ENCODE data around the gene B2M.
"Not testable (repeated sequence)": the region's sequence is repeated elsewhere in the genome, so short reads cannot be mapped to it uniquely, and the experiment has no call there.

B2M gene

GRCh38 chr15:44716983-44717602 is 5.8 kb downstream of the B2M start:
- Histone ChIP-seq H3K9ac (ENCODE audit: low read depth, low read length) (no peak overlapping the region), H3K27ac (ENCODE audit: low read depth, low read length) (no peak overlapping the region), H3K4me1 (ENCODE audit: insufficient read depth, low read length) (no peaks in the 10 kb centered on the region), H3K9me3 (ENCODE audit: insufficient read depth, low read depth, low read length) (no peaks in the 10 kb centered on the region), H3K27me3 (ENCODE audit: insufficient read depth, low read length) (peaks cover 9% of the 10 kb centered on the region), H3K36me3 (ENCODE audit: insufficient read depth, low read length) (peaks cover 31% of the 10 kb centered on the region), H3K4me3 (ENCODE audit: low read length) (no peak overlapping the region)
- WGBS, result 100% methylated on average over 2 of the region's 2 CpGs

DNA sequence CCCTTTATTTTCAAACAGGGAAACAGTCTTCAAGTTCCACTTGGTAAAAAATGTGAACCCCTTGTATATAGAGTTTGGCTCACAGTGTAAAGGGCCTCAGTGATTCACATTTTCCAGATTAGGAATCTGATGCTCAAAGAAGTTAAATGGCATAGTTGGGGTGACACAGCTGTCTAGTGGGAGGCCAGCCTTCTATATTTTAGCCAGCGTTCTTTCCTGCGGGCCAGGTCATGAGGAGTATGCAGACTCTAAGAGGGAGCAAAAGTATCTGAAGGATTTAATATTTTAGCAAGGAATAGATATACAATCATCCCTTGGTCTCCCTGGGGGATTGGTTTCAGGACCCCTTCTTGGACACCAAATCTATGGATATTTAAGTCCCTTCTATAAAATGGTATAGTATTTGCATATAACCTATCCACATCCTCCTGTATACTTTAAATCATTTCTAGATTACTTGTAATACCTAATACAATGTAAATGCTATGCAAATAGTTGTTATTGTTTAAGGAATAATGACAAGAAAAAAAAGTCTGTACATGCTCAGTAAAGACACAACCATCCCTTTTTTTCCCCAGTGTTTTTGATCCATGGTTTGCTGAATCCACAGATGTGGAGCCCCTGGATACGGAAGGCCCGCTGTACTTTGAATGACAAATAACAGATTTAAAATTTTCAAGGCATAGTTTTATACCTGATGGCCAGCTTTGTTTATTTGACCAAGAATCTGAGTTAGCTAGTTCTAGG is 7.0 kb downstream of the B2M start:
- Histone ChIP-seq H3K27ac (ENCODE audit: low read depth, low read length) (no peak overlapping the region), H3K9me3 (ENCODE audit: insufficient read depth, low read depth, low read length) (no peaks in the 10 kb centered on the region), H3K4me3 (ENCODE audit: low read length) (no peak overlapping the region), H3K9ac (ENCODE audit: low read depth, low read length) (no peak overlapping the region), H3K4me1 (ENCODE audit: insufficient read depth, low read length) (no peaks in the 10 kb centered on the region), H3K36me3 (ENCODE audit: insufficient read depth, low read length) (peaks cover 31% of the 10 kb centered on the region), H3K27me3 (ENCODE audit: insufficient read depth, low read length) (no peaks in the 10 kb centered on the region)
- 73% methylated on average over 4 of the region's 4 CpGs for WGBS

DNA sequence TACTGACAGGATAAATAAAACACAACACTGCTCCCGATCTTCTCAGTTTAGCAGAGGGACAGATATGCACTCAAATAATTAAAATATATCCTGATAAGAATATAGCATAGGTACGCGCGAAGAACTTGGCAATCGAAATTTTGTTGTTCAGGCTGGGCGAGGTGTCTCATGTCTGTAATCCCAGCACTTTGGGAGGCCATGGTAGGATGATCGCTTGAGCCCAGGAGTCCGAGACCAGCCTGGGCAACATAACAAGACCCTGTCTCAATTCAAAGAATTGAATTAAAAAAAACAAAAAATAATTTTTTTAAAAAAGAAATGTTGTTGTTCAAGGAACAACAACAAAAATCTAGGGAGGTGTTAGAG is 7.6 kb downstream of the B2M start:
- no peak overlapping the region for H3K4me3 ChIP-seq (ENCODE audit: low read length)
- no peaks in the 10 kb centered on the region for H3K27me3 ChIP-seq (ENCODE audit: insufficient read depth, low read length)
- no peak overlapping the region for H3K27ac ChIP-seq (ENCODE audit: low read depth, low read length)
- H3K36me3 ChIP-seq (ENCODE audit: insufficient read depth, low read length), result peaks cover 31% of the 10 kb centered on the region
- H3K4me1 ChIP-seq (ENCODE audit: insufficient read depth, low read length), result no peaks in the 10 kb centered on the region
- H3K9ac ChIP-seq (ENCODE audit: low read depth, low read length), result no peak overlapping the region
- WGBS, result 99% methylated on average over 7 of the region's 8 CpGs
- no peaks in the 10 kb centered on the region for H3K9me3 ChIP-seq (ENCODE audit: insufficient read depth, low read depth, low read length)

DNA sequence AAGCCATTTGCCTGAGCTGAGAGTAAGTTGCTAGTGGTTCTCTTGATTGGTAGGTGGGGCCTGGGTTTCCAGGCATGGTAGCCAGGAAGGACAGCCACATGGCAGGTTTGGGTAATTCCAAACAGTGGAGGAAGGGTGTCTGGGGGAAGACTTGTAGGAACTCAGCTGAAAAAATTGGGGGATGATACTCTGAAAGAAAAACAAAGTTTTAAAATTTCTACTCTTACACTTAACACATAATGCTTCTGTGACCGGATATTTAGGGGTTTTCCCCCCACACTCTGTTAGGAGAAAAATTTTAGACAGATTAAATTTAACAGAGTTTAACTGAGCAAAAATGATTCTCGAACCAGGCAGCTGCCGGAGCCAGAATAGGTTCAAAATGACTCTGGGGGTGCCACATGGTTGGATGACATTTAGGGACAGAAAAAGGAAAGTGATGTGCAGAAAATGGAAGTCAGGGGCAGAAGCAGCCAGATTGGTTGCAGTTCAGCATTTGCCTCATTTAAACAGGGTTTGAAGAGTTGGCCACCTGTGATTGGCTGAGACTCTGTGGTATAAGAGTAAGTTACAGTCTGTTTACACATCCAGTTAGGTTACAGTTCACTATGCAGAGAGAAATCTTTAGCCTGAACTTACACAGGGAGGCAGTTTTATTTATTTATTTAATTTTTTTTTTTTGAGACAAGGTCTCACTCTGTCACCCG is 8.1 kb downstream of the B2M start:
- Histone ChIP-seq H3K27me3 (ENCODE audit: insufficient read depth, low read length) (no peaks in the 10 kb centered on the region), H3K9ac (ENCODE audit: low read depth, low read length) (no peak overlapping the region), H3K9me3 (ENCODE audit: insufficient read depth, low read depth, low read length) (no peaks in the 10 kb centered on the region), H3K27ac (ENCODE audit: low read depth, low read length) (no peak overlapping the region), H3K36me3 (ENCODE audit: insufficient read depth, low read length) (peaks cover 31% of the 10 kb centered on the region), H3K4me3 (ENCODE audit: low read length) (no peak overlapping the region), H3K4me1 (ENCODE audit: insufficient read depth, low read length) (no peaks in the 10 kb centered on the region)
- WGBS, result 96% methylated on average over 3 of the region's 4 CpGs

DNA sequence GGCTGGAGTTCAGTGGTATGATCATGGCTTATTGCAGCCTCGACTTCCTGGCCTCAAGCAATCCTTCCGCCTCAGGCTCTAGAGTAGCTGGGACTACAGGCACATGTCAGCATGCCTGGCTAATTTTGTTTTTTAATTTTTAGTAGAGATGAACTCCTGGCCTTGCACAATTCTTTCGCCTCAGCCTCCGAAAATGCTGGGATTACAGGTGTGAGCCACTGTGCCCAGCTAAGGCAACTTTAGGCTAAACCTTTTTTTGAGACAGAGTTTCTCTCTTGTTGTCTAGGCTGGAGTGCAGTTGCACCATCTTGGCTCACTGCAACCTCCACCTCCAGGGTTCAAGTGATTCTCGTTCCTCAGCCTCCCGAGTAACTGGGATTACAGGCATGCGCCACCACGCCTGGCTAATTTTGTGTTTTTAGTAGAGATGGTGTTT is 8.7 kb downstream of the B2M start:
- H3K27ac ChIP-seq (ENCODE audit: low read depth, low read length); H3K9ac ChIP-seq (ENCODE audit: low read depth, low read length); H3K4me1 ChIP-seq (ENCODE audit: insufficient read depth, low read length); H3K4me3 ChIP-seq (ENCODE audit: low read length); H3K9me3 ChIP-seq (ENCODE audit: insufficient read depth, low read depth, low read length); H3K27me3 ChIP-seq (ENCODE audit: insufficient read depth, low read length): not testable (repeated sequence)
- H3K36me3 ChIP-seq (ENCODE audit: insufficient read depth, low read length), result peaks cover 31% of the 10 kb centered on the region
- 95% methylated on average over 8 of the region's 8 CpGs for WGBS

- Histone ChIP-seq H3K27me3 (ENCODE audit: insufficient read depth, low read length) (no peaks in the 10 kb centered on the region), H3K4me3 (ENCODE audit: low read length) (no peak overlapping the region), H3K27ac (ENCODE audit: low read depth, low read length) (no peak overlapping the region), H3K36me3 (ENCODE audit: insufficient read depth, low read length) (peaks cover 27% of the 10 kb centered on the region), H3K9ac (ENCODE audit: low read depth, low read length) (no peak overlapping the region), H3K9me3 (ENCODE audit: insufficient read depth, low read depth, low read length) (no peaks in the 10 kb centered on the region), H3K4me1 (ENCODE audit: insufficient read depth, low read length) (no peaks in the 10 kb centered on the region)
- 95% methylated on average over 2 of the region's 4 CpGs for WGBS
Measured at GRCh38 chr15:44720460-44721176, 9.3 kb downstream of the B2M start.

GRCh38 chr15:44722011-44722410 is 10.7 kb downstream of the B2M start:
- no peak overlapping the region for H3K27ac ChIP-seq (ENCODE audit: low read depth, low read length)
- no peak overlapping the region for H3K9ac ChIP-seq (ENCODE audit: low read depth, low read length)
- no peaks in the 10 kb centered on the region for H3K27me3 ChIP-seq (ENCODE audit: insufficient read depth, low read length)
- no peak overlapping the region for H3K4me3 ChIP-seq (ENCODE audit: low read length)
- peaks cover 11% of the 10 kb centered on the region for H3K4me1 ChIP-seq (ENCODE audit: insufficient read depth, low read length)
- WGBS, result 95% methylated on average over 2 of the region's 2 CpGs
- no peaks in the 10 kb centered on the region for H3K9me3 ChIP-seq (ENCODE audit: insufficient read depth, low read depth, low read length)
- H3K36me3 ChIP-seq (ENCODE audit: insufficient read depth, low read length), result peaks cover 14% of the 10 kb centered on the region

DNA sequence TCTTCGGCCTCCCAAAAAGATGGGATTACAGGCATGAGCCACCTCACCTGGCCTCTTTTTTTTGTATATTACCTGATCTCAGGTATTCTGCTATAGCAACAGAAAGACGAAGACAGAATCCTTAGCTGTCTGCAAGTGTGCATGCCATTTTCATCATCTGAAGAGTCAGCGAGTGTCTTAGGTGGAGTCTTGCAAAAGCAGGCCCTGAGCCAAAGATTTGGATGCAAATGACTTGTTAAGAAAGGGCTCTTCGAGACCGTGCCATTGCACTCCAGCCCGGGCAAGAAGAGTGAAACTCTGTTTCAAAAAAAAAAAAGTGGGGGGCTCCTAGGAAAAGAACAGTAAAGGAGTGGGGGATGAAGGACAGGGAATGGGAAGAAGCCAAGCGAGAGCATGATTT is 14.8 kb downstream of the B2M start:
- Histone ChIP-seq H3K4me3 (ENCODE audit: low read length) (no peak overlapping the region), H3K36me3 (ENCODE audit: insufficient read depth, low read length) (no peaks in the 10 kb centered on the region), H3K9me3 (ENCODE audit: insufficient read depth, low read depth, low read length) (no peaks in the 10 kb centered on the region), H3K27me3 (ENCODE audit: insufficient read depth, low read length) (peaks cover 13% of the 10 kb centered on the region; the same call in 1 of the 2 replicates), H3K27ac (ENCODE audit: low read depth, low read length) (peak overlapping the region; percentile 1; the same call in 1 of the 2 replicates), H3K9ac (ENCODE audit: low read depth, low read length) (peak overlapping the region; percentile 49; the same call in 1 of the 2 replicates), H3K4me1 (ENCODE audit: insufficient read depth, low read length) (peaks cover 13% of the 10 kb centered on the region)
- 77% methylated on average over 7 of the region's 7 CpGs for WGBS

- H3K36me3 ChIP-seq (ENCODE audit: insufficient read depth, low read length), result peaks cover 4% of the 10 kb centered on the region; the same call in 1 of the 2 replicates
- no peak overlapping the region for H3K4me3 ChIP-seq (ENCODE audit: low read length)
- peaks cover 13% of the 10 kb centered on the region for H3K4me1 ChIP-seq (ENCODE audit: insufficient read depth, low read length)
- WGBS, result 65% methylated on average over 5 of the region's 5 CpGs
- H3K9ac ChIP-seq (ENCODE audit: low read depth, low read length), result peak overlapping the region; percentile 49; the same call in 1 of the 2 replicates
- peaks cover 13% of the 10 kb centered on the region; the same call in 1 of the 2 replicates for H3K27me3 ChIP-seq (ENCODE audit: insufficient read depth, low read length)
- peak overlapping the region; percentile 1; the same call in 1 of the 2 replicates for H3K27ac ChIP-seq (ENCODE audit: low read depth, low read length)
- no peaks in the 10 kb centered on the region for H3K9me3 ChIP-seq (ENCODE audit: insufficient read depth, low read depth, low read length)
Measured at GRCh38 chr15:44726568-44727484, 15.5 kb downstream of the B2M start.

Measured in HUES64 (cell line).